Spleen (tissue), 11 donors: ENCODE results near the gene TOM1L2. TPM values are rescaled to one million over a fixed set of nuclear protein-coding genes. Genes with fewer than 3 reads are reported as not detected.

Source experiments
- DNase-seq: peaks from one replicate; pipeline ENCODE4 v3.0.0-alpha.2; 2020
- H3K27ac ChIP-seq, 8 donors: fragments of 200-600 bp; sonication (generic) in 7 of 8; 1 replicate in 4 of 8; 2 replicates in 4 of 8; pipeline versions ENCODE4 v1.5.0 to v1.8.0; 2016 to 2021; ENCODE audit warnings: inconsistent platforms in 4 of 8, mild to moderate bottlenecking in 4 of 8, moderate library complexity in 1 of 8
- H3K27me3 ChIP-seq, 7 donors: fragments of 200-600 bp; sonication (generic) in 6 of 7; replicated peaks in 1 of 7; 1 replicate in 4 of 7; 2 replicates in 3 of 7; pipeline versions ENCODE4 v1.5.0 to v1.8.0; 2016 to 2021; ENCODE audit warnings: inconsistent platforms in 3 of 7, mild to moderate bottlenecking in 1 of 7
- H3K36me3 ChIP-seq, 6 donors: fragments of 200-600 bp; sonication (generic) in 5 of 6; 1 replicate in 4 of 6; 2 replicates in 2 of 6; pipeline versions ENCODE4 v1.5.0 to v1.8.0; 2016 to 2021; ENCODE audit warnings: inconsistent platforms in 2 of 6
- H3K4me1 ChIP-seq, 6 donors: fragments of 200-600 bp; sonication (generic) in 5 of 6; 1 replicate in 3 of 6; 2 replicates in 3 of 6; pipeline versions ENCODE4 v1.5.0 to v1.8.0; 2016 to 2021; ENCODE audit warnings: inconsistent platforms in 3 of 6
- H3K4me3 ChIP-seq, 8 donors: fragments of 200-600 bp; sonication (generic) in 7 of 8; 1 replicate in 4 of 8; 2 replicates in 4 of 8; pipeline versions ENCODE4 v1.5.0 to v1.8.0; 2016 to 2021; ENCODE audit warnings: inconsistent platforms in 4 of 8, mild to moderate bottlenecking in 4 of 8, moderate library complexity in 2 of 8
- H3K9me3 ChIP-seq, 8 donors: fragments of 200-600 bp; sonication (generic) in 7 of 8; 1 replicate in 4 of 8; 2 replicates in 4 of 8; pipeline versions ENCODE4 v1.5.0 to v1.8.0; 2016 to 2021; ENCODE audit warnings: inconsistent platforms in 4 of 8
- POLR2A ChIP-seq, 3 donors: fragments of 450-650 bp; IDR thresholded peaks; one replicate each; pipeline ENCODE4 v1.5.1; 2017; ENCODE audit warnings: antibody characterized with exemption in 3 of 3, mild to moderate bottlenecking in 1 of 3
- POLR2AphosphoS5 ChIP-seq, 3 donors: sonication (generic); formaldehyde crosslinking; IDR thresholded peaks; one replicate each; pipeline ENCODE4 v1.5.1; 2017; ENCODE audit warnings: antibody characterized with exemption in 3 of 3
- WGBS, 5 donors: extraction: QIAGEN DNeasy Blood & Tissue Kit in 3 of 5; methylation state at CpG; one replicate each; pipeline versions ENCODE4 v1.1.5 to v1.1.7; 2013 to 2018; 5-methylcytosine and 5-hydroxymethylcytosine counted together
- intact Hi-C: fragments of 100-400 bp; cut with DNase I; formaldehyde crosslinking; loops from one replicate; pipeline ENCODE4 v1.15.0; 2023; ENCODE audit warnings: low total_unique reads
- polyA plus RNA-seq, 3 donors: library from polyadenylated mRNA; stranded (reverse); fragments of 200-250 nt; gene quantifications; one replicate each; pipeline ENCODE4 v1.2.1, GENCODE V29; 2013
- total RNA-seq, 7 donors: library from RNA; depleted of rRNA in 3 of 7; stranded (reverse); fragments of >200 nt in 3 of 7; fragmentation: NEBNext Ultra II Directional in 4 of 7; extraction: Animal tissue kit (Norgen Biotek cat#: 25700) in 4 of 7; gene quantifications; one replicate each; pipeline versions ENCODE4 v1.1.0 to v1.2.1, GENCODE V29; 2016 to 2021
- TF ChIP-seq, protein P1 (sequence below), 11 experiments: fragments of 200-600 bp in 7 of 11; fragments of 450-650 bp in 4 of 11; sonication (generic) in 4 of 11; IDR thresholded peaks in 8 of 11; conservative IDR thresholded peaks in 3 of 11; 1 replicate in 7 of 11; 2 replicates in 4 of 11; pipeline versions ENCODE4 v1.4.0 to v1.8.0; 2016 to 2021; ENCODE audit warnings: antibody characterized with exemption in 11 of 11, inconsistent platforms in 4 of 11, mild to moderate bottlenecking in 1 of 11
- donor health status: healthy with polysubstance abuse.
- donor health status: DM: no; HTN: no; CAD: no; lungs with moderate emphysema.
- donor health status: DM: no; HTN: no; CAD: no.
- donor health status: Bipolar disorder and iron deficiency.
- donor health status: healthy.
- donor health status: DM: no; HTN: no; CAD: no.
- donor health status: DM: yes; HTN: yes; CAD: no.

The TOM1L2 gene
- total and polyA plus RNA-seq, 10 donors: 5.3 to 82.6 (median 53.6) TPM

DNA sequence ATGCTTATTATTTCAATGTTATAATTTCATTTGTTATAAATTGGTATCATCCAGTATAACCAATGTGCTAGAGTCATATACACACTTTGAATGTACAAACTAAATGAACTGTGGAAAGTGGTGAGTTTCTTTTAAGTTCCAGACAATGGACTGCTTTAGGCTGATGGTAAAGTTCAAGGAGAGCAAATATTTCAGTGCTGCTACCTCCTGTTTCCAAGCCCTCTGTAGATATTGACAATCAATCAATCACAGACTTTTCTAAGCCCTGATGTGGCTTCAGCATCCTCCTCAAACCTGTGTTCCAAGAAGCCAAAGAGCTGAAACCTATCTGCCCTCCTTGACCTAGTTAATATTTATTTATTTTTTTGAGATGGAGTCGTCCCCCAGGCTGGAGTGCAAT is 107.2 kb downstream of the TOM1L2 start:
- Histone ChIP-seq H3K27ac (no peak overlapping the region), H3K27me3 (no peaks in the 10 kb centered on the region), H3K4me1 (peaks cover 5 to 32% (median 16%) of the 10 kb centered on the region in 6 donors), H3K4me3 (no peak overlapping the region), H3K36me3 (peaks cover 0 to 77% (median 4%) of the 10 kb centered on the region in 6 donors), H3K9me3 (no peaks in the 10 kb centered on the region)
- intact Hi-C loops: no loop called here
- DNase-seq: no peak
- WGBS, 5 donors: 78 to 90% (median 86%) methylated on average over 1 of the region's 1 CpG
- no peak for TF ChIP-seq POLR2AphosphoS5 (IDR thresholded peaks at IDR 0.05)
- no peak for TF ChIP-seq POLR2A (IDR thresholded peaks at IDR 0.05)
- TF ChIP-seq, protein P1, sequence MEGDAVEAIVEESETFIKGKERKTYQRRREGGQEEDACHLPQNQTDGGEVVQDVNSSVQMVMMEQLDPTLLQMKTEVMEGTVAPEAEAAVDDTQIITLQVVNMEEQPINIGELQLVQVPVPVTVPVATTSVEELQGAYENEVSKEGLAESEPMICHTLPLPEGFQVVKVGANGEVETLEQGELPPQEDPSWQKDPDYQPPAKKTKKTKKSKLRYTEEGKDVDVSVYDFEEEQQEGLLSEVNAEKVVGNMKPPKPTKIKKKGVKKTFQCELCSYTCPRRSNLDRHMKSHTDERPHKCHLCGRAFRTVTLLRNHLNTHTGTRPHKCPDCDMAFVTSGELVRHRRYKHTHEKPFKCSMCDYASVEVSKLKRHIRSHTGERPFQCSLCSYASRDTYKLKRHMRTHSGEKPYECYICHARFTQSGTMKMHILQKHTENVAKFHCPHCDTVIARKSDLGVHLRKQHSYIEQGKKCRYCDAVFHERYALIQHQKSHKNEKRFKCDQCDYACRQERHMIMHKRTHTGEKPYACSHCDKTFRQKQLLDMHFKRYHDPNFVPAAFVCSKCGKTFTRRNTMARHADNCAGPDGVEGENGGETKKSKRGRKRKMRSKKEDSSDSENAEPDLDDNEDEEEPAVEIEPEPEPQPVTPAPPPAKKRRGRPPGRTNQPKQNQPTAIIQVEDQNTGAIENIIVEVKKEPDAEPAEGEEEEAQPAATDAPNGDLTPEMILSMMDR (IDR thresholded peaks at IDR 0.05 in 8 of 11, conservative IDR thresholded peaks at IDR 0.05 in 3 of 11): no peak

DNA sequence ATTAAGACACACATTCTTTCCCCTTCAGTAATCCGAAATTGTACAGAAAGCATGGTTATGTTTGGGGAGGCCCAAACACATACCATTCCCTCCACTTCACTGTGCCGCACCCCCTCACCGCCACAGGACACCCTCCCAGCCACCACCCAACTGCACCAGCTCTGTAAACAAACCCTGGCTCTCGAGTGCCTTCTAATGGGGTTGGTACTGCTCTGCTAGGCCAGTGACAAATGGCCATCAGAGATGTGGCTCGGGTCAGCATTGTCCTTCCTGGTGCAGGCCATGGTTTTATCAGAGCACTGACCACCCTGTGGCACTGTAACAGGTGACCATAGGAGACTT is 111.5 kb downstream of the TOM1L2 start:
- Histone ChIP-seq H3K4me3 (no peak overlapping the region), H3K27ac (no peak overlapping the region), H3K9me3 (no peaks in the 10 kb centered on the region), H3K4me1 (peaks cover 0 to 26% (median 7%) of the 10 kb centered on the region in 6 donors), H3K36me3 (peaks cover 0 to 37% (median 0%) of the 10 kb centered on the region in 6 donors), H3K27me3 (no peaks in the 10 kb centered on the region)
- TF ChIP-seq POLR2A (IDR thresholded peaks at IDR 0.05): no peak
- DNase-seq: no peak
- WGBS, 5 donors: 86 to 87% (median 86%) methylated on average over 5 of the region's 5 CpGs
- intact Hi-C loops: loop anchor here (2.0 kb wide), 2 partner anchors 48 to 180 kb away; partner anchors contain the start of gene RAI1

DNA sequence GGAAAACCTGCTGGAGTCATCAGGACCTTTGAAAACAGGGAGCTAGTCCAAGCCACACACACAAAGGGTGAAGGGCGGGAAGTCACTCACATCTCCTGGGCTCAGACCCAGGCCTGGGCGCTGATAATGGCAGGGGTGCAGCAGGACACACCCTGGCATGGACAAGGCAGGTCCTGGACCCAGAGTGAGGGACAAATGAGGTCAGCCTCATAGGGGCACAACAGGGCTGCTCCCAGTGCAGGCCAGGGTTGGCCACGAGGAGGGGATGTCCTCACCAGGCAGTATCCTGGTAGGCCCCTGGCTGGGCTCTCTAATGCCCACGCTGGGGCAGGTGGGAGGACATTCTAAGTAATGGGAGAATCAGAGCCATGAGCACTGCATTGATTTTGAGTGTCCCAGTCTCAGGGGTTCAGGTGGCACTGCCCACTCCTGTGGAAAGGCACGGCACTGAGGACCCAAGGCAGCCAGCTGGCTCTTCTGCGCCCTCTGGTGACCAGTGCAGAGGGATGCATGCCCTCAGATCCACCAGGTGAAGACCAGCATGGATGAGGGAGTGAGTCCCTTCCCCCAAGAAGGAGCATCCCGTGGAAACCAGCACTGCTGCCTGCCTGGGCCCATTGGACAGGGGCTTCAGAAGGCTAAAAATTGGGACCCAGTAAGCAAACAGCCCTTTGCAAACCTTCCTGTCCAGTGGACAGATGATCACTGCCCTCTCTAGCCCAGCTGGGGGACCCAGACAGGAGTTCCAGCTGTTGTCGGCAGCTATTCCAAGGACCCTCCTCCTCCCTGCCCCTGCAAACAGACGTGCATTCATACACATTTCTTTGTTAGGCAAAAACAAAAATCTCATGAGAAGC is 112.1 kb downstream of the TOM1L2 start:
- H3K36me3 ChIP-seq: peaks cover 0 to 32% (median 0%) of the 10 kb centered on the region in 6 donors
- peak; percentile 92 for DNase-seq
- WGBS, 5 donors: 42 to 58% (median 49%) methylated on average over 4 to 9 of the region's 9 CpGs
- H3K4me3 ChIP-seq: no peak overlapping the region
- peaks cover 0 to 26% (median 7%) of the 10 kb centered on the region in 6 donors for H3K4me1 ChIP-seq
- intact Hi-C loops: loop anchor here (2.0 kb wide), 2 partner anchors 47 to 179 kb away; partner anchors contain the start of gene RAI1
- H3K27me3 ChIP-seq: no peaks in the 10 kb centered on the region
- H3K27ac ChIP-seq: no peak overlapping the region
- no peaks in the 10 kb centered on the region for H3K9me3 ChIP-seq
- TF ChIP-seq POLR2A (IDR thresholded peaks at IDR 0.05) (no peak), POLR2AphosphoS5 (IDR thresholded peaks at IDR 0.05) (peak; percentile 58 to 70 (median 69))
- TF ChIP-seq, protein P1 (IDR thresholded peaks at IDR 0.05 in 8 of 11, conservative IDR thresholded peaks at IDR 0.05 in 3 of 11): peak; percentile 93 to 98 (median 97)

DNA sequence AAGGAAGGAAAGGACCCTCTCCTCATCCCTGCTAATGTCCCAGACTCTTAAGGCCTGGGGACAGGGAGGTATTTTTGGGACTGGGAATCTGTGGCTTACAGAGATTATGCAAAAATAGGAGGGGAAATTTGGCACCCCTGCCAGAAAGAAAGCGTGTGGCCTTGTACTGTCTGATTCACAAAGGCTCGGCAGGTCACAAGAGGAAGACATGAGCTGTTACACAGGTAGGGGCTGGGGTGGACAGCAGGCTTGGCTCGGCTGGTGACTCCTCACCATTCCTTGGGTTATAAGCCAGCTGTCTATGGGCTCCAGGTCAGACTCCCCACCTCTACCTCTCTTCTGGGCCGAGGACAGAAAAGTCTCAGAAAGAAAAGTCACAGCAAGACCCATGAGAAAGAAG is 114.7 kb downstream of the TOM1L2 start:
- TF ChIP-seq, protein P1 (IDR thresholded peaks at IDR 0.05 in 8 of 11, conservative IDR thresholded peaks at IDR 0.05 in 3 of 11): no peak
- TF ChIP-seq POLR2A (IDR thresholded peaks at IDR 0.05) (no peak), POLR2AphosphoS5 (IDR thresholded peaks at IDR 0.05) (no peak)
- H3K9me3 ChIP-seq: no peaks in the 10 kb centered on the region
- peaks cover 0 to 22% (median 0%) of the 10 kb centered on the region in 6 donors for H3K36me3 ChIP-seq
- no peak overlapping the region for H3K27ac ChIP-seq
- no peak for DNase-seq
- peaks cover 0 to 23% (median 7%) of the 10 kb centered on the region in 6 donors for H3K4me1 ChIP-seq
- no peak overlapping the region for H3K4me3 ChIP-seq
- intact Hi-C loops: no loop called here
- WGBS, 5 donors: 82 to 97% (median 90%) methylated on average over 4 of the region's 4 CpGs
- no peaks in the 10 kb centered on the region for H3K27me3 ChIP-seq
